ENCODE measurements around the gene SMARCA2.

DNA sequence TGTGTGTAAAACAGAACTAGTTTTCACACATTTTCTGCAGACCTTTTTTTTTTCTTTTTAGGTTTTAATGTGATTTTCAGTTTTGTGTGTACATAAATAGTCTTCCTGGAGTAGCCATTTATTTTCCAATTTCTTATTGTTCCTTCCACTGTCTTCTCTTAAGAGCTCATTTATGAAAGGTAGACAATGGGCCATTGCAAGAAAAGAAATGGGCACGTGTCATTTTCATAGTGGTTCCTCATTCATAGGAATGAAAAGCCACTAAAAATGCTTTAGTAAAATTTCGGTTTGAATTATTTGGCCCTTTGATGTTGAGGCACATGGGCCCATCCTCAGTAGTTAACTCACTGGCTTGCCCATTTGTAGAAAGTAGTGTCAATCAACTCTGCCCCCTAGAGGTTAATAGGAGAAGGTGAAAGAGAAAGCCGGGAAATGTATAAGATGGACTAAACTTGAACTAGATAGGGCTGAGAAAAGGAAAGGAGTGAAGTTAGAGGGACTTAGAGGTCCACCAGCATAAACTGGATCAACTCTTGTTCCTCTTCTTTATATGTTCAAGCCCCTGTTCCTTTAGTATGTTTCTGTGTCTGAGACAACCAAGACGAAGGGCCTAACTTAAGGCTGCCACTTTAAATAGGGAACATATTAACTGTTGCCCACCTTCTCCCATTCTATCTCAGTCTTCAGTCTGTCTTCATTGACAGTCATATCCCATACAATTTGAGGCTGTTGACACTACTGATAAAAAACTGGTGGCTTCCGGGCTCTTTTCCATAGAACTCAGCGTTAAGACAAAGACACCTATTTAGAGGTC is 72.6 kb downstream of the SMARCA2 start:
- TF ChIP-seq, protein P1, sequence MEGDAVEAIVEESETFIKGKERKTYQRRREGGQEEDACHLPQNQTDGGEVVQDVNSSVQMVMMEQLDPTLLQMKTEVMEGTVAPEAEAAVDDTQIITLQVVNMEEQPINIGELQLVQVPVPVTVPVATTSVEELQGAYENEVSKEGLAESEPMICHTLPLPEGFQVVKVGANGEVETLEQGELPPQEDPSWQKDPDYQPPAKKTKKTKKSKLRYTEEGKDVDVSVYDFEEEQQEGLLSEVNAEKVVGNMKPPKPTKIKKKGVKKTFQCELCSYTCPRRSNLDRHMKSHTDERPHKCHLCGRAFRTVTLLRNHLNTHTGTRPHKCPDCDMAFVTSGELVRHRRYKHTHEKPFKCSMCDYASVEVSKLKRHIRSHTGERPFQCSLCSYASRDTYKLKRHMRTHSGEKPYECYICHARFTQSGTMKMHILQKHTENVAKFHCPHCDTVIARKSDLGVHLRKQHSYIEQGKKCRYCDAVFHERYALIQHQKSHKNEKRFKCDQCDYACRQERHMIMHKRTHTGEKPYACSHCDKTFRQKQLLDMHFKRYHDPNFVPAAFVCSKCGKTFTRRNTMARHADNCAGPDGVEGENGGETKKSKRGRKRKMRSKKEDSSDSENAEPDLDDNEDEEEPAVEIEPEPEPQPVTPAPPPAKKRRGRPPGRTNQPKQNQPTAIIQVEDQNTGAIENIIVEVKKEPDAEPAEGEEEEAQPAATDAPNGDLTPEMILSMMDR (IDR thresholded peaks at IDR 0.05), result peak; percentile 77
- TF ChIP-seq EZH2 (IDR thresholded peaks at IDR 0.05), result no peak
- no peak for TF ChIP-seq EZH2phosphoT487 (IDR thresholded peaks at IDR 0.05)
